HG03439 (cell line): ENCODE measurements around the gene SMTNL2.
"Not testable (repeated sequence)": the region's sequence is repeated elsewhere in the genome, so short reads cannot be mapped to it uniquely, and the experiment has no call there.

Source experiments
- ATAC-seq: cut with Tn5 transposase; IDR thresholded peaks from one replicate; pipeline ENCODE4 v1.9.1; 2021; ENCODE audit warnings: mild to moderate bottlenecking, moderate library complexity; ENCODE audit not compliant: unreplicated experiment

The SMTNL2 gene

GRCh38 chr17:4631431-4631830 lies 47.1 kb downstream of the SMTNL2 start:
- no peak for ATAC-seq

GRCh38 chr17:4631836-4632580 lies 47.7 kb downstream of the SMTNL2 start:
- no peak for ATAC-seq

- ATAC-seq = no peak
These were observed 48.2 kb downstream of the SMTNL2 start for GRCh38 chr17:4632581-4632920.

GRCh38 chr17:4633643-4634042 lies 49.3 kb downstream of the SMTNL2 start:
- no peak for ATAC-seq

- ATAC-seq = no peak
These were observed 50.6 kb downstream of the SMTNL2 start for GRCh38 chr17:4634976-4635375.

- no peak for ATAC-seq
These were observed 51.6 kb downstream of the SMTNL2 start for GRCh38 chr17:4635823-4636375.

GRCh38 chr17:4636474-4637100 lies 52.3 kb downstream of the SMTNL2 start:
- ATAC-seq = no peak

- not testable (repeated sequence) for ATAC-seq
These were observed 54.4 kb downstream of the SMTNL2 start for GRCh38 chr17:4638766-4639165.

GRCh38 chr17:4639301-4640059 lies 55.2 kb downstream of the SMTNL2 start:
- not testable (repeated sequence) for ATAC-seq

GRCh38 chr17:4640569-4641188 lies 56.4 kb downstream of the SMTNL2 start:
- not testable (repeated sequence) for ATAC-seq

- ATAC-seq = no peak
These were observed 57.2 kb downstream of the SMTNL2 start, which contains the start of gene ALOX15 for GRCh38 chr17:4641297-4642195. ALOX15 (minus strand) TSS chr17:4641678; CDS start chr17:4641651, 27 bp downstream.

- no peak for ATAC-seq
These were observed 58.0 kb downstream of the SMTNL2 start for GRCh38 chr17:4642286-4642685.

- ATAC-seq = no peak
These were observed 59.3 kb downstream of the SMTNL2 start for GRCh38 chr17:4643676-4644075.

GRCh38 chr17:4645642-4646041 lies 61.3 kb downstream of the SMTNL2 start:
- ATAC-seq = no peak

GRCh38 chr17:4648741-4649140 lies 64.4 kb downstream of the SMTNL2 start:
- ATAC-seq = no peak

GRCh38 chr17:4652997-4653396 lies 68.7 kb downstream of the SMTNL2 start:
- ATAC-seq = no peak

GRCh38 chr17:4655933-4656332 lies 71.6 kb downstream of the SMTNL2 start:
- ATAC-seq = not testable (repeated sequence)

GRCh38 chr17:4657678-4658077 lies 73.3 kb downstream of the SMTNL2 start:
- ATAC-seq = no peak
